Effector CD4-positive, alpha-beta T cell (primary cell): ENCODE results near the gene FAP.

Source experiments
- DNase-seq: peaks from one replicate; pipeline ENCODE4 v3.0.0-alpha.2; 2020

FAP gene

DNA sequence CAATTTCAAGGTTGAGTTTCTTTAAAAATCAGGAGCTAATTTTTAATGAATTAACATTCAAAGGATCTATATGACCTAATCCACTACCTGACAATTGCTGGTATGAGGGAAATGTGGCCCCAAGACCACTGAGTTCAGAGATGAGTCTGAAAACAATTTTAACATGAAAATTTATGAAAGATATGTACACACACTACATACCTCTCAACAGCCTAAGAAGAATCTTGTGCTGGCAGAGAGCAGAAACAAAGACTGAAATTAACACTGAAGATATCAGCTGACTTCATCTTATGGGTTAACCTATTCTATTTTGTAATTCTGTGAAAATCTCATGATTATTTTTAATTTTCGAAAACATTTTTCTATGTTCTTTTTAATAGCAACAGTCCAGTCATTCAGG is 1.7 kb downstream of the FAP start:
- no peak for DNase-seq

DNA sequence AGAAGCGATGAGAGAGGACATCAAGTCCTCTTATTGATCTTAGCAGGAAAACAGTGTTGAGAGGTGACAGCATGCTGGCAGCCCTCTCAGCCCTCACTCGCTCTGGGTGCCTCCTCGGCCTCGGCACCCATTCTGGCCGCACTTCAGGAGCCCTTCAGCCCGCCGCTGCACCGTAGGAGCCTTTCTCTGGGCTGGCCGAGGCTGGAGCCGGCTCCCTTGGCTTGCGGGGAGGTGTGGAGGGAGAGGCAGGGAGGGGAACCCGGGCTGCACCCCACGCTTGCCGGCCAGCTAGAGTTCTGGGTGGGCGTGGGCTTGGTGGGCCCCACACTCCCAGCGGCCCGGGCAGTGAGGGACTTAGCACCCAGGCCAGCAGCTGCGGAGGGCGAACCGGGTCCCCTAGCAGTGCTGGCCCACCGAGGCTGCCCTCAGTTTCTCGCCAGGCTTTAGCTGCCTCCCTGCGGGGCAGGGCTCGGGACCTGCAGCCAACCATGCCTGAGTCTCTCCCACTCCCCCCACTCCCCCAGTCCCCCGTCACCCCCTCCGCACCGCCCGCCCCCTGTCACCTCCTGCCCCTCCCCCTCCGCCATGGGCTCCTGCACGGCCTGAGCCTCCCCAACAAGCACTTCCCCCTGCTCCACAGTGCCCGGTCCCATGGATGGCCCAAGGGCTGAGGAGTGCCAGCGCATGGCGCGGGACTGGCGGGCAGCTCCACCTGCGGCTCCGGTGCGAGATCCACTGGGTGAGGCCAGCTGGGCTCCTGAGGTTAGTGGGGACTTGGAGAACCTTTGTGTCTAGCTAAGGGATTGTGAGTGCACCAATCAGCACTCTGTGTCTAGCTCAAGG is 8.4 kb downstream of the FAP start:
- DNase-seq = no peak

DNA sequence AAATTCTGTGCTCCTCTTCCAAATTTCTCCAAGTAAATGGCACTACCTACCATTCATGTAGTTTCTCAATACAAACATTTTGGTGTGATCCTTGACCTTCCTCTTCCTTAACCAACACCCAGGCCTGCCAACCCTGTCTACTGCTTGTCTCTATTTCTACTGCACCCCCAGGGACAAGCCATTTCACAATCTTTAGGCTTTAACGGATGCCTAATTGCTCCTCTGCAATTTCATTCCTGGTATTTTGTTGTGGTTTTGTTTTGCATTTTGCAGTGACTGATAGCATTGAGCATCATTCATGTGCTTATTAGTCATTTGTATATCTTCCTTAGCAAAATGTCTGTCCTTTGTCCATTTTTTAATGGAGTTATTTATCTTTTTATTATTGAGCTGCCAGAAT is 10.0 kb downstream of the FAP start:
- DNase-seq = no peak

DNA sequence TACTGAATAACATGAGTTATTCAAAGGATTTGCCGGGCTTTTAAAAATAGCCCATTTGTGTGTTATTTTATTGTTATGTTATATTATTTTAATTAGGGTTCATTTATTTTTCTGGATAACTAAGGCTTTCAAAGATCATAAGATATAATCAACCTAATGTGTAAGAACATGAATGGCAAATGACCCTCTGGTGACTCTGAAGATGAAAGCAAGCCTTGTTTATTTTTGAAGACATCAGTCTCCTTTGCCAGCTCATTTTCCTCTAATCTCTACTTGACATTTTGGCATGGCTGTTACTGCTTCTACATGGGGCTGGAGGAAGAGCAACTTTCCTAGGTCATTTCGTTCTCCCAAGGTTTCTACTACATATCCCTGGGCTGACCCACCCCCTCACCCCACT is 10.6 kb downstream of the FAP start:
- no peak for DNase-seq

DNA sequence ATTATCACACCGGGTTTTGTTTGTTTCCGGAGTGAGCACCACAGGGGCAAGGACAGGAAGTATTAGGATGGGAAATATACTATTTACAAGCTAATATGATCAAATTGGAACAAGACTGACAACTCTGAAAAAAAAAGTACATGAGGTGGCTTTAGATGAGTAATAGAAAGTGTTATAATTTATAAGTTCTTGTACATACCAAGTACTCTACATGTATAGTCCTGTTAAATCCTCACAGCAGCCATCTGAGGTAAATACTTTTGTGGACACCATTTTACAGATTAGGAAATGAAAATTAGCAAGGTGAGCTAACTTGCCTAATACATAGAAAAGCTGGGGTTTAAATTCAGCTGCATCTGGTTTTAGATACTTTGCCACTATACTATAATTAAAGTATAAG is 11.2 kb downstream of the FAP start:
- no peak for DNase-seq

DNA sequence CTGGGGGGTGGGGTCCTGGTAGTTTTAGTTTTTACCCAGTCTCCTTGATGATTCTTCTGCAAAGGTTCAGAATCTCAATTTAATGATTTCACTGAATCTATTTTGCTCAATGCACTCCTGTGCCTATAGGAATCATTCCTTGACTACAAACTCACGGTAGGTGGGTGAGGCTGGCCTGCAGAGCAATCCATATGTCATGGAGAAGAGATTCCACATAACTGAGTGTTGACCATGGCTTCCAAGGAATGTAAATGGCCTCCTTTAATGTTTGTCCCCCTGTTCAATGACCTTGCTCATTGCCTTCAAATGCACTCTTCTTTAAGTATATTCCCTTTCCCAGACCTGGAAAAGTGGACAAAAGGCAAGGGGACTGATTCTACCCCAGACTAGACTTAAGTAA is 12.5 kb downstream of the FAP start:
- no peak for DNase-seq

DNA sequence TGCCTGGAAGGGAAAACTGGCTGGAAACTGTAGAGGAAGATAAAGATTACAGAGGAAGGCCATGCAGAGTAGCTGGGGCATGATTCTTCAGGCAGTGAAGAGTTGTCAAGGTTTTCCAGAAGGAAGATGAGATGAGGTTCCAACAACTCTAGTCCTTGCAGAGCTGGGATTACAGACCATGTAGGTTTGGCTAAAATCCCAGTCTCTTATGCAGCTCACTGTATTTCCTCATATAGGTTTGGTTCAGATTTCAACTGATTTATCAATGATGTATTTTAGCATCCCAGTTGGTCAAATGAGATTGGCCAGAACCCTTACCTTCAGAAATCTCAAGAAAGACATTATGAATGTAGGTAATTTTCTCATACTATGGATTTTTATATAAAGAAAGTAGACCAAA is 16.4 kb downstream of the FAP start:
- no peak for DNase-seq

DNA sequence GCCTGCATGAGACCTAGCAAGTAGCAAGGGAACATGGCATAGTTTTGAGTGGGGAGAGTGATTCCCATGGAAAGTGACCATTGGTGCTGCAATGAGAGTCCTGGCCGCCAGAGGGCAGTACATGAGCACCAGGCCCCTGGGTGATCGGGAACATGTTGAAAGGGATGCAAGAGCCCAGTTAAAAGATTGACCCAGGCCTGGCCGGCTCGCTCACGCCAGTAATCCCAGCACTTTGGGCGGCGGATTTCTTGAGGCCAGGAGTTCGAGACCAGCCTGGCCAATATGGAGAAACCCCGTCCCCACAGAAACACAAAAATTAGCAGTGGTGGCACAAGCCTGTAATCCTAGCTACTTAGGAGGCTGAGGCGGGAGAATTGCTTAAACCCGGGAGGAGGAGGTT is 22.2 kb downstream of the FAP start:
- DNase-seq = peak; percentile 36

DNA sequence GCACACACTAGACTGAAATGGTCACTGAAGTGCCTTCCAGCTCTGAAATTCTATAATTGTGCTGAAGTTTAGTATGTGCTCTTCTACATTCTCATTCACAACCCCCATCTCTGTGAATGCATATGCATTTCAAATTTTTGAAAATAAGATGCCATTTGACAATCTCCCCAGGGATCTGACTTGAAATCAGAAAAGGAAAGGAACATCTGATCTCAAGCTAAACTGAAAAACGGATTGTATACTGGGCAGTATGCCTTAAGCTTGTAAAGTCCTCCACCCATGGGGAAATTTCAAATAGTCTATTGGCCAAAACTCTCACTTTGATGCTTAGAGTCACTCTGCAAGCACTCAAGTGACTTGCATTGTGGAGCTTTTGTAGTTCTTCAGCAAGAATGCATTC is 22.9 kb downstream of the FAP start:
- no peak for DNase-seq

DNA sequence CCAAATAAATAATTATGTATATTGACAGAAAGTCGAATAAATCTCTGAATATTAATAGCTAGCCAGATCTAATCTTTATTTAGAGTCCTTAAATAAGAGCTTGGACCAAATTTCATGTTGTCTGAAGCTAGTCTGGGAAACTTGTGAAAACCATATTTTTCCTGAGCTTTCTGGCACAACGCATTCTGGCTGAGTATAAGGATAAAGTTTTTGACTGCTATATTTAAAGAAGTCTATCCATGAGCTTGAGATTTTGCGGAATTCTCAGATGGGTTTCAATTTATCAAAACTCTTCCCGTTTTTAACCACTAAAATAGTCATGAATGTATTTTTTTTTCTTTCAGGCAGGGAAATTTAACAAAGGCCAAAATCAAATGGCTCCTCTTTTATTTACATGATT is 23.8 kb downstream of the FAP start:
- no peak for DNase-seq

DNA sequence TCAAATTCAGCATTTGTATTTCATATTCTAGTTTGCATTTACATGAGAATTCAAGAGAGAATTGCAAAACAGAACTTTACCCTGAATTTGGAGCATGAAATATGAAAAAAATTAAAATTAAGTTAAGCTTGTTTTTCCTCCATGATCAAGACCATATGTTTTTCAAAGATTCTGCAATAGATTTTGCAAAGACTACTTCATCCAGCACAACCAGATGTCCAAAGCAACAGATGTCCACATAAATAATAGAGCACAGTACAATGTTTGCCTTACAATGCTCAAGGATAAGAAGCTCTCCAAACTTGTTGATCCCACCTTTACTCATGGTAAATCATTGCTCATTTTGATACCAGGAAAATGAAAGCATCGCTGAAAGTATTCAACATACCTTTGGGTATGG is 25.6 kb downstream of the FAP start:
- DNase-seq = no peak

DNA sequence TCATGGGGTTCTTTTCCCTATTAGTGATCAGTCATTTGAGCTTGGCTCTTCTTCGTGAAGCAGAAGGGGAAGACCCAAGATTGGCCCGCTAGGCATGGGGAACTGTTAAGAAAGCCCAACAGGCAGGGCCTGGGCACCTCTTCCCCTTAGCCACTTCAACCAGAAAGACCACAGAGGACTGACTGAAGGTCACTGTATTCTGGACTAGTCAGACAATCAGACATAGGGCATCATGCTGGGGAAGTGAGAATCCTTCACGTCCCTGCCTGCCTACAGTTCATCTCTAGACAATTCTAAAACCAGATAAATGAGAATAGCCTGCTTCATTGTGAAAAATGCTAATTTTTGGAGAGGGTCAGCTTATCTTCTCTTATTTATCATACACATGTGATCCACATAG is 28.1 kb downstream of the FAP start:
- no peak for DNase-seq

DNA sequence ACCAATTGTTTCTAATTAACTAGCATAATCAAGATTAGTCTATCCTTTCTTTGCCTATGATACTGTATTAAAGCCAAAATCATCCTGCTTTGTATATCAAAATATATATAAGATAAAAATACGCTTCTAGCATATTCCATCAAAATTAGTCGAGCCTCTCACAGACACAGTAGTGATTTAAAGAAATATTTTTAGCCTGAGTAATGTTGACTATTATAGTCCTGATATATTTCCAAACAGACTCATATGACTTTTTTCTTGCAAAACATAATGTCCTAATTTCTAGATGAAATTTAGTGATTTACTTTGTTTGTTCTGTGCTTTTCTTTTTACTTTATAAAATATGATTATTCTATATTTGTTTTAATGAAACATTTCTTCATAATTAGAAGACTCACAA is 30.9 kb downstream of the FAP start:
- no peak for DNase-seq

DNA sequence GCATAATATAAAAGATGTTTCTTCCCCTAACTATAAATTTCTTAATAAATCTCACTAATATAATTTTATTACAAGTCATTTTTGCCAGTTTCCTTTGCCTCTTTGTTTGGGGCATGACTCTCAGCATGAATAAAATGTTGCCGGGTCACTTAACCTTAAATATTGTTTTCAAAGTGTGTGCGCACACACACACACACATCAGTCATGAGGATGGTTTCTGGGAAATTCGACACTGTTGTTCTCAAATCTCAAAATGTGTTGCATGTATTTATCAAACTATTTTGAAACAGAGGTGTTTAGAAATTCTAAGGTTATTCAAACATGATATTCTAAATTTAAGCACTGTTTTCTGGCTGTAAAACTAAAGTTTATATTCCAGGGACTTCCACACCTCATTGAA is 31.5 kb downstream of the FAP start:
- no peak for DNase-seq

DNA sequence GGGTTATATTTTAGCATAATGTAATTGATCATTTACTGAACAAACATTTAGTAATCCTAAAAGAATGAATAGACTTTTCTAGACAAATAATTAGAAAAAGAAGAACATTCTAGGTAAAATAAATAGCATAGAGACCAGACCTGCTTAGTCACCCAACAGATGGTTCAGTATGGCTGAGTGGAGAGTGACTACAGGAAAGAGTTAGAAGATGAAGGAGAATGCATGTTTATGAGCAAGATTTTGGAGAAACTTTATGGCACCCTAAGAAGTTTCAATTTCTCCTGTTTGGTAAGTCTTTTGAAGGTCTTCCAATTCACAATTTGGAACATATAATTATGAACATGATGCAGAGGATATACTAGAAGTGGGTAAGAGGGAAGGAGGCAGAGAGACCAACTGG is 32.9 kb downstream of the FAP start:
- no peak for DNase-seq

DNA sequence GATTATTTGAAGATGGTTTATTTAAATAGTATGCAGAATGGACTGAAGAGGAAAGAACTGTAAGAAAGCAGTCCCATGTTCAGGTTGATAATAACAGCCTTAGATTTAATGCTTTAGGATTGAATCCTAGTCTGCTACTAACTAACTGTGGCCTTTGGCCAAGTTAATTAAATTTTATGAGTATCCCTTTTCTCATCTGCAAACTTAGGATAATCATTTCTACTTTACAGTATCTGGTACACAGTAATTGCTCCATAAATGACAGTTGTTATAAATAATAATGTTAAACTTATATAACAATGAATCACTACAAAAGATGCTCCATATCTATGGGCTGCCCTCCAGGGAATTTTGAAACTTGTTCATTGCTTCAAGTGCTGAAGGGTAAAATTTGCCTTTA is 41.0 kb downstream of the FAP start:
- no peak for DNase-seq

DNA sequence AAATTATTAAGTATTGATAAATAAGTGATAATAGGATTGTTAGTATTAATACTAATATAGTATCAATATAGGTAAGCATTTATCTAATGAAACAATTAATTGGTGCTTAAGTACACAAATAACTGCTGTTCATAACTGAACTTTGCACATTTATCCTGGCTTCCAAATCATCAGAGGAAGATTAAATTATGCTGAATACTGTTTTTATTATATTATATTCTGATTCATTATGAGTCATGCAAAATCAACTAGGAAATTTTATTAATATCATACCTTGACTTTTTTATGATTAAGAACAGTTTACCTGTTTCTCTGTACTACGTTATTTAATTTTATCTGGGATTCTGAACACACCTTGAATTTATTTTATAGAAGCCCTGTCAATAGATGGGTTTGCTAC is 42.6 kb downstream of the FAP start:
- no peak for DNase-seq

DNA sequence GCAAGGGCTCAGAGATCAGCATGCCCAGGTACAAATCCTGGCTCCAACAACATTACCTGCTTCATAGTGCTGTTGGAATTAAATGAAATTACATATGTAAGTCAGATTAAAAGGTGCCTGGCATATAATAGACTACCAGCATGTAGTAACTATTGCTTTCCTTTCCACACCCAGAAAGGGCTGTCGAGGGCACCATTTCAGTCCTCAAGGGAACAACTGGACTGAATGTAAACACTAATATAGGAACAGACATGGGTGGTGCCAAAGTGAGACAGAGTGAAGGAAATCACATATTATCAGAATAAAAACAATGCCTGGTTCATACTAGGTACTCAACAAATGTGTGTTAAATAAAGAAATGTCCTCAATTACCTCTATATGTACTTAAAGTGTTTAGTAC is 43.3 kb downstream of the FAP start:
- DNase-seq = no peak

DNA sequence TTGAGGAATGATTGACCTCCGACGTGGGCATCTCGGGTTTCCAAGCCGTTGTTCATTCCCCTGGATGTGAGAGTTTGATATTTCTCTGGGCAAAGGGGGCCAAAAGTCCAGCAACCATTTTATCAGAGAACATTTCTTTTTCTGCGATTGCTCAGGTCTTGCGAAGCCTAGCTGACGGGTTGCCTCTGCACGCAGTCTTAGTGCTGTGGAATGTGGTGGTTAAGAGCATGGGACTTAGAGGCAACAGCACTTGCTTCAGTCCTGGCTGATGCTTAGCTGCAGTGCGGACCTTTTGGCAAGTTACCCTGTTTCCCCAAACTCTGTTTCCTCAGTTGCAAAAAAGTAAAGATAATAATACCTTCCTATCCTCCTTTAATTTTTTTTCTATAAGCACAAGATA is 45.0 kb downstream of the FAP start:
- DNase-seq = no peak

DNA sequence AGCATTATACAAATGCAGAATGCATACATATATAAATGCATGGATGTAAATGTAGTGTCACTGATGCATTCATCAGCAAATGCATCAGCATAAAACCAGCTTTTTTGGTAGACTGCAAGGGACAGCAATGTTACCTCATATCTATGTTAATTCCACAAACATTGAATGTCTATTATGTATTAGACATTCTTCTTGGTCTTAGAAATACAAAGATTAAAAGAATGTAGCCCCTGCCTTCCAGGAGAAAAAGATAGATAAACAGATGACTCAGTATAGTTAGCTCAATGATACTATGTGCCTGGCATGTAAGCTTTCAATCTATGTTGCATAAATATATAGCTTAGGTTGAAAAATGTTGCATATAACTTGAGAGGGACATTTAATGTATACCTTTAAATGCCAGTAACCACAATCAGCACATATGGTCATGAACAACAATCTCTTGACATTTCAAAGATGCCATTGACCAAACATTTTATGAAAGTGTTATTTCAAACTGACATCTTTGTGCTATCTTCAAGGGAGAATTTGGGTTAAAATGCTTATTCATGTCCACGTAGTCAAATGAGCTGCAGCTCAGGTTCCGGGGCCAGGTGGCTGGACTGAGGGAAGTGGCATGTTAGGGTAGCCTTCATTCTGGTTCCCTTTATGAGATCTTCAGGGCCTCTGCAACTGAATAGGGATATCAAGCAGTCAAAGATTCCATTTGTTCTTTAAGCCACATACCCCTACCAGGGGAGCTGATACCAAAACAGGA is 46.0 kb downstream of the FAP start:
- no peak for DNase-seq

DNA sequence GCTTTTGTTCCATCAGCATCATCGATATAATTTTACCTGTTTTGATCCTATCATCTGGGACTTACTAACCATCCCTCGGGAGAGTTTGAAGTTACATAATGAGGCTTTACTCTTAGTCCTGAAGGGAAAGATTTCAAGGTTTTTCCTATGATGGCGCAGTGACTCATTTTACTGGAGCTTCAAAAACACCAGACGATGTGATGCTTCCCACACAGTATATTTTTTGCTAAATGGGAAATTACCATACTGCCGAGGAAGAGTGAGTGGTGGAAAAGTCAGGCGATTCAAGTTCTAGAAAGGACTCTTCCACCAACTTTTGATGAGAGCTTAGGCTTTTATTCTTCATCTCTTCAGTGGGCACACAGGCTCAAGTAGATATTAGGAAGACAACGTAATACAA is 46.6 kb downstream of the FAP start:
- DNase-seq = no peak

DNA sequence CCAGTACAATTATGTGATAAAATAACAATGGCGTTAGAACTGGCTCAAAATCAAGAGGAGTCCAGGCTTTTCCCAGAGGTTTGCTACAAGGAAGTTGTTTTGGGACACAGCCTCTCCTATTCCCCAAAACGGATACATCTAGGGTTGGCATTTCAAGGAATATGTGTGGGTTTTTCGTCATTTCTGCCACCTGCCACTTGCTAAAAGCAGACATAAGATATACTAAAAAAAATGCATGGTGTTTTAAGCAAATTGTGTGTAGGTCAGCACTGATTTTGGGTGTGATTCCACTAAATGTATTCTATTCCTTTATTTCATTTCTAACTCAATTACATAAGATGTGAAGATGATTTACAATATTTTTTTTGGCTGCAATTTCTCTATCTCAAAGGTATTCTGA is 54.8 kb downstream of the FAP start:
- no peak for DNase-seq

DNA sequence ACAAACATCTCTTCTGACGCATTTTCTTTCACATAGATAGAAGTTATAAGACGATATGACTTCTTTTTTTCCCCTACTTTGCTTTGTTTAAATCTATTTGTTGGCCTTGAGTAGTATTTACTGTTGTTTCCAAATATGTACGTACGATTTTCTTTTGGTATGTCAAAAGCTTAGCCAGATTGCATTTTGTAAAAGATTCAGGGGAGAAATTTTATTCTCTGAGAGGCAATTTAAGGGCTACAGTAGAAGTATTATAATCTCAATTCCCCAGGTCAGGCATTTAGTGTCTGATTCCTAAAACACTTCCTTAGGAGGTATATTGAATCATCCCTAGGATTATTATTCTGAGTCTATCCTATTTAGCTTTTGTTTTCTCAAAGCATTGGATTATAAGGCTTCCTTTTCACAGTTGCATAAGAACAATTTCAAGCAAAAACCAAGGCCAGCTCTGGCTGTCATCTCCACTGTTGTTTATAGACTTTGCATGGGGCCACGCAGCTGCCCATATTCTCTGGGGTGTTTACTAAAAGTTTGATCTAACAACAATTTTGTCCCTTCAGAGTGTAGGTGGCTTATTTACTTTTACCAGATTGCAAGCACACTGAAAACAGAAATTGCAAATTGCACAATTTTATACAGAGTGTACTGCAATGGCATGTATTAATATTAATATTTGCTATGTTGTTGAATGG is 57.6 kb downstream of the FAP start:
- DNase-seq = no peak

DNA sequence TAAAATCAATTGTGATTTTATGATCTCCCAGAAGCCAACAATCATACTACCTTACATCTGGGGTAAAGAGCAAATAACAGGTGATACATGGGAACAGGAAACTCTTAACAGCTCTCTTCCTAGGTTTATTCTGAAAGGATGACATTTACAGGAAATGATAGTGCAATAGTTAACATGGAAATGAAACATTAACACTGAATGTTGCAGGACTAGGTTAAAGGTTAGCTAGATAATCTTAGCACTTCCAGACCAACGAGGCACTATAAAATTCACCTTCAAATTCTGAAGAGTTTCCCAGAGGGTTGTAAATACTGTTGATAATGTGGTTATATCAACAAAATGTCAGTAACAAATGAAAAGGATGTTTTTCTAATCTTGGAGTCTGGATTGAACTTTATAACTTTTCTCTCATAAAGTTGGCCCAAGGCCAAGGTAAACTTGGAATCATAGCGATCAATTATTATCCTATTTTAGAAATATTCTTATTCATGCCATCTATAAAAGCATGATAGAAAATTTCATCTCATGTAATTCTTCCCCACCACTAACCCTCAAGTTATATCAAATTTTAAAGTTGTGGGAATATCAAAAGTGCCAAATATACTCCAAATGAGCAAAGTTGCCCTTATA is 58.3 kb downstream of the FAP start:
- DNase-seq = no peak
